GM12872 (cell line): ENCODE results near the gene C17orf75.

Experiments used
- TF ChIP-seq, protein P1 (sequence below): IDR thresholded peaks from 3 replicates; pipeline ENCODE4 v1.5.1; 2011; ENCODE audit warnings: low read depth, mild to moderate bottlenecking, low read length, moderate library complexity; ENCODE audit not compliant: insufficient read depth

Gene C17orf75

DNA sequence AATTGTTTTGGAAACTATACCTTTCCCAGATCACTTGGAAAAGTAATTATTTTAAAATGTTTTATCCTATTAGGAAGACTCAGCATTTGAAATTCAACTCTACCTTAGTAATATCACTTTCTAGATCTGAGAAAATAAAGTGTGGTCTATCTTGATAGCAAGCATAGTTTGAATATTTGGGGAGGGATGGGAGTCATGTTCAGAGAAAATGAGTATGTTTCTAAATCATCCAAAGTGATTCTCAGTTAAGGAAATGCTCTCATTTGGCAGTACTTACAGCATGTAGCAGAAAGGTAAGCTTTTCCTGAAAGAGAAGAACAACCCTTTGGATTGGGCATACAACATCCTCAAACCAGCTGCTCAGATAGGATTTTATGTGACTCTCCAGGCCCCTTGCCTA, 6.9 kb downstream of the C17orf75 start:
- TF ChIP-seq, protein P1, sequence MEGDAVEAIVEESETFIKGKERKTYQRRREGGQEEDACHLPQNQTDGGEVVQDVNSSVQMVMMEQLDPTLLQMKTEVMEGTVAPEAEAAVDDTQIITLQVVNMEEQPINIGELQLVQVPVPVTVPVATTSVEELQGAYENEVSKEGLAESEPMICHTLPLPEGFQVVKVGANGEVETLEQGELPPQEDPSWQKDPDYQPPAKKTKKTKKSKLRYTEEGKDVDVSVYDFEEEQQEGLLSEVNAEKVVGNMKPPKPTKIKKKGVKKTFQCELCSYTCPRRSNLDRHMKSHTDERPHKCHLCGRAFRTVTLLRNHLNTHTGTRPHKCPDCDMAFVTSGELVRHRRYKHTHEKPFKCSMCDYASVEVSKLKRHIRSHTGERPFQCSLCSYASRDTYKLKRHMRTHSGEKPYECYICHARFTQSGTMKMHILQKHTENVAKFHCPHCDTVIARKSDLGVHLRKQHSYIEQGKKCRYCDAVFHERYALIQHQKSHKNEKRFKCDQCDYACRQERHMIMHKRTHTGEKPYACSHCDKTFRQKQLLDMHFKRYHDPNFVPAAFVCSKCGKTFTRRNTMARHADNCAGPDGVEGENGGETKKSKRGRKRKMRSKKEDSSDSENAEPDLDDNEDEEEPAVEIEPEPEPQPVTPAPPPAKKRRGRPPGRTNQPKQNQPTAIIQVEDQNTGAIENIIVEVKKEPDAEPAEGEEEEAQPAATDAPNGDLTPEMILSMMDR: no peak

DNA sequence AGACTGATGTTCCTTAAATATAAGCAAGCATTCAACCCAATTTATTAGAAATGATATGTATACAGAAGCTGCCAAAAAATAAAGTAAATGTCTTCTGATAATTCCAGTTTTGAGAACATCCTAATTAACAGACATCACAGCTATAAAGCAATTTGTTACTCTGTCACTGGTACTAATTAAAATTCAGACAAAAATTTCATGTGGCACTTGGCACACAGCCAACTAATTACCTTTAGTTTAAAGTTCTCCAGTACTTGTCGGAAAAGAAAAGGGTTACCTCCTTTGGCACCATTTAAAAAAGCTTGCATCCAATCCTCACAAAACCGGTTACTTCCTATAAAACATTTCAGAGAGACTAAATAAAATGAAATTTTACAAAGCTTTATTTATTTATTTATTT, 8.8 kb downstream of the C17orf75 start:
- TF ChIP-seq, protein P1: no peak

DNA sequence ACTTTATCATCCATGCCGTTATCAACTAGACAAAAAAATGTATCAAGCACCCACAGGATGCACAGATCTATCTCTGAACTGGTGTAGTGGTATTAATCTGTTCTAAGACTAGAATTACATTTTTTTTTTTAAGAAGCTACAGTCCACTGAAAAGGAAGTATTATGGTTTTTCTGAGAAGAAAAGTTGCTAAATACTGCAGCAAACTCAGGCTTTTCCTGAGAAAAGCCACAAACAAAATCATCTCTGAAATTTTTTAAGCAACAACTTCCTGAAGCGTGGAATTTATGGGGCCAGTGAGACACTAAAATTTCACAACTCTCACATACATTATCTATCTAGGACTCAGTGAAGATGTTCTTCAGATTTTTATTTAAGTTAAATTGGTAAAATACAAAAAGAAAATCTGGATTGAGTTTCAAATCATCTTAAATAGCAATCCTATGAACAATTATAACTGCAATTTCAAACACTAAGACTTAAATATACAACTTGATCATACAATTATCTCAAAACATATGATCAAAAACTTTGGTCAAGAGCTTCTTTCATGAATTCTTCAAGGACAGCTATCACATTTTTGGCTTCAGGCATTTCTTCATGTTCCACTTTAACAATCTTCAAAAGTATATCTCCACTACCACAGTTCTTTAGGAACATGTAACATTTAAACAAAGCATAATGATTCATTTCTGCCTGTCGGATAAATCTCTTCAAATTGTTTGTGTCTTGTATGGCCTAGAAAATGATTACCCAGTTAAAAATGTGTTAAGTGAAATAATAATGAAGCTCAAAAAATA, 10.5 kb downstream of the C17orf75 start:
- TF ChIP-seq, protein P1: no peak

DNA sequence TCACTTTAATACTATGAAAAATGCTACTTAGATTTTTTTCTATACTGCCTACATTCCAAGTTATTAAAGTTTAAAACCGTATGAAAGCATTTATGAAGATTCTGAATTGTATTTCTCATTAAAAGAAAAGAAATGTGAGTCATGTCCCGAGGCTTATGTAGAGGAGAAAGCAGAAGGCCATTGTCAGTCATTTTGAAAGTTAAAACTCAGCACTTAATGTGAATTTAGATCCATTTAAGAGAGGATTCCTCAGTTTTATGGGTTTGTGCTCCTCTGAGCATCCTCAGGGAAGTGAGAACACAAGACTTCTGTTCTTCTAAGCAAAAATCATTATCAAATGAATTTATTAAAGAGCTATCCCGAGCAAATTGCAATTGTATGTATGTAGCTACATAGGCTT, 11.8 kb downstream of the C17orf75 start:
- TF ChIP-seq, protein P1: no peak

DNA sequence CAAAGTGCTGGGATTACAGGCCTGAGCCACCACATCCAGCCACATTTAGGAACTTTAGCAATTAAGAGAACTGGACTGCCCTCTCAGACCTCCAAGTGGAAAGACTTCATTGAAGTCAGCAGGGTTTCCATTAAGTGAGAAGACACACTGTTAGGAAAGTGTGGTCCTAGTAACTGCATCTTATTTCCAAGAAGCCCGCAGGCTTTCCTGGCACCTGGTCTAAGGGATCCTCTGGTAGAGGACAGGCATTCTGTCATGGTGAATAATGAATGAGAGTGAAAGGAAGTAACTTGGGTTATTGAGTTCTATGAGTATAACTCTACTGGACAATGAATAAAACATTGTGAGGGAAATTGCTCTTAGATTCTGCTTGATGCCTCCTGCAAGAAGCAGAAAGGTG, 14.1 kb downstream of the C17orf75 start:
- TF ChIP-seq, protein P1: no peak

DNA sequence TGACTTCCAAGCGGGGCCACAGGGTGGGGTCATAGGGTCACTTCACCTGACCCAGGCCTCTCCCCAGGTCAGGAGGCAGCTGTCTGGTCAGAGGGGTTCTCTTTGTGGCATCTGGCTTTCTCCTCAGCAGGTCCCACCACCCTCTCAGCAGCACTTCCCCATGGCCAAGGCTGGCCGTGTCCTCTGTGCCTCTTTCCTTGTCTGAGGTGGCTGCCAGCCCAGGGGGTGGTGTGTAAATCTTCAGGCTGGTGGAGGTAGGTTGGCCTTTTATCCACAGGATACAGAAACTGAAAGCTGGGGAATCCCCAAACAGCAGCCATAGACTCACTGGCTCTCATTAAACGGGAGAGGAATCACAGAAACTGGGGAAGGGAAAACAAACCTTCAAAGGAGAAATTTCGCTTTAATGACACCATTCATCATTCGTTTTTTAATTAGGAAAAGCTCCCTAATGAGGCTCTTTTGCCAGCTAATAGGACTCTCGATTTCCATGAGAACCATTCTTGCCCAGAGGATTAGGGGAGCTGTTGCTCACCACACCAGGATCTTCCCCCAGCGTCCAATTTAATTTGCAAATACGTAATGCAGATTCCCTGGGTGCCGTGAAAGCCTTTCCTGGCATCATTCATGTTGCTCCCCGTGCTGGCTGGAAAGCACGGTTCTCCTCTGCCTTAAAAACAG, 18.0 kb downstream of the C17orf75 start:
- TF ChIP-seq, protein P1: no peak

DNA sequence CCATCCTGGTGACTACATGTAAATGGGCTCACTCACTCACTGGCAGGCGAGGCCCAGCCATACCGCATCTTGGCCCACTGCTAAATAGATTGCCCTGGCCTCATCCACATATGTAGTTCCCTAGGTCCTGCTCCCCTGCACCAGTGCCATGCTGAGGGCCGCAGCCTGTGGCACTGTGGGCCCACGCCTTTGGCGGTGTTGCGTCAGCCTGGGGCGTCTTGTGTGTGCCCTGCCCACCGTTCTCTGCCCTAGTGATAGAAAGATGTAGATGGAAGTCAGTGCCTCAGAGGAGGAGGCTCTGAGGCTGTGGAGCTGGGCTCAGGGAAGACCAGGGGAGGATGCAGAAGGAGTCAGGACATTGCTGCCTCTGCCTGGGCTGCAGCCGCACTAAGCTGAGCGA, 18.9 kb downstream of the C17orf75 start:
- TF ChIP-seq, protein P1: no peak
